ENCODE measurements around the gene SAFB2.

Gene SAFB2

GRCh38 chr19:5537870-5538269, 84.7 kb downstream of the SAFB2 start:
- no peak for DNase-seq

Data from activated CD8-positive, alpha-beta memory T cell treated with anti-CD3 and anti-CD28 coated beads for 24 hours (primary cell).